ENCODE data around the gene ALDH2.

GRCh38 chr12:111780615-111781014 is 13.9 kb downstream of the ALDH2 start:
- TF ChIP-seq CTCF (IDR thresholded peaks at IDR 0.05) (no peak), POLR2A (IDR thresholded peaks at IDR 0.05) (no peak)

Data from uterus (tissue), 2 donors.